Common myeloid progenitor, CD34-positive (primary cell): ENCODE measurements around the gene TENM3.

Experiments used
- CTCF ChIA-PET: fragments of 350-600 bp; sonication (Branson Sonifier 250); formaldehyde crosslinking; loops from one replicate; lab custom pipeline; 2021; ENCODE audit warnings: antibody characterized with exemption; lab: Charles Lee
- POLR2A ChIA-PET: fragments of 350-600 bp; sonication (Branson Sonifier 250); formaldehyde crosslinking; loops from one replicate; lab custom pipeline; 2021; ENCODE audit warnings: antibody characterized with exemption; lab: Charles Lee
- DNase-seq, 3 donors: peaks; one replicate each; pipeline versions ENCODE4 v3.0.0 to v3.0.0-alpha.2; 2013
- H3K27ac ChIP-seq, 2 experiments: 1 replicate in 1 of 2; 2 replicates in 1 of 2; pipeline ENCODE4 v1.7.0; 2013; ENCODE audit warnings: inconsistent platforms in 2 of 2, low read length in 2 of 2, mild to moderate bottlenecking in 2 of 2, low read depth in 1 of 2, moderate library complexity in 1 of 2; ENCODE audit not compliant: severe bottlenecking in 2 of 2, insufficient read depth in 1 of 2, poor library complexity in 1 of 2
- H3K27me3 ChIP-seq, 5 experiments: replicated peaks in 2 of 5; 1 replicate in 3 of 5; 2 replicates in 2 of 5; pipeline versions ENCODE4 v1.6.1 to v1.7.0; 2013; ENCODE audit warnings: low read length in 4 of 5, mild to moderate bottlenecking in 2 of 5, moderate library complexity in 2 of 5, inconsistent platforms in 1 of 5; ENCODE audit not compliant: insufficient read depth in 5 of 5, control insufficient read depth in 4 of 5
- H3K36me3 ChIP-seq, 4 experiments: 1 replicate in 2 of 4; 2 replicates in 2 of 4; pipeline versions ENCODE4 v1.6.1 to v1.7.0; 2013; ENCODE audit warnings: low read length in 3 of 4, control low read depth in 1 of 4, mild to moderate bottlenecking in 1 of 4; ENCODE audit not compliant: control insufficient read depth in 4 of 4, insufficient read depth in 4 of 4
- H3K4me1 ChIP-seq, 4 experiments: 1 replicate in 3 of 4; 2 replicates in 1 of 4; pipeline versions ENCODE4 v1.6.1 to v1.7.1; 2013; ENCODE audit warnings: low read length in 3 of 4, mild to moderate bottlenecking in 3 of 4, control low read depth in 1 of 4, inconsistent platforms in 1 of 4, moderate library complexity in 1 of 4; ENCODE audit not compliant: control insufficient read depth in 4 of 4, insufficient read depth in 4 of 4; ENCODE audit errors: control extremely low read depth in 1 of 4
- H3K4me3 ChIP-seq, 7 experiments: 1 replicate in 4 of 7; 2 replicates in 3 of 7; pipeline versions ENCODE4 v1.5.1 to v1.7.0; 2013; ENCODE audit warnings: mild to moderate bottlenecking in 7 of 7, low read length in 6 of 7, moderate library complexity in 6 of 7, inconsistent platforms in 2 of 7, low read depth in 2 of 7, control low read depth in 1 of 7; ENCODE audit not compliant: insufficient read depth in 4 of 7, control insufficient read depth in 1 of 7; ENCODE audit errors: extremely low read depth in 1 of 7
- H3K9me3 ChIP-seq, 5 experiments: 1 replicate in 4 of 5; 2 replicates in 1 of 5; pipeline versions ENCODE4 v1.6.1 to v1.7.1; 2013; ENCODE audit warnings: low read length in 4 of 5, mild to moderate bottlenecking in 2 of 5, inconsistent platforms in 1 of 5, low read depth in 1 of 5, moderate library complexity in 1 of 5; ENCODE audit not compliant: control insufficient read depth in 4 of 5, insufficient read depth in 2 of 5; ENCODE audit errors: control extremely low read depth in 1 of 5
- WGBS: methylation state at CpG from one replicate; pipeline ENCODE4 v1.1.5; 2013; ENCODE audit not compliant: insufficient coverage; 5-methylcytosine and 5-hydroxymethylcytosine counted together

TENM3 gene

DNA sequence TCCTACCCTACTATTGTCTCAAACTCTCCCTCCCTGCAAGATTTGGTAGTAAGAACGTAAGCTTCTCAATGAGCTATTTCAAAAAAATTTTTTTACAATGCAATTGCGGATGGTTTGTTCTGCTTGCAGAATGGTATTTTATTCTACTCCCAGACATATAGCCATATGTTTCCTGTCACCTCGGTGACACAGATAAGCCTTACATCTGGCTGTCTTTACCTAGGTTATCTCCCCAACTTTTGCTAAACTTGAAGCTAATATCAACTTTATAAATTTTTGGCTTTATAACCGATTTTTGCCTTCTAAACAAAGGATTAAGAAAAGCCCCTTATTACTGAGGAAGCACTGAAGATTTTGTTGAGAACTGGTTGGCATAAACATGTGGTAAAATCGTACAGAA, 331.5 kb downstream of the TENM3 start:
- Histone ChIP-seq H3K27ac (no peak overlapping the region), H3K27me3 (peaks cover 0 to 10% (median 0%) of the 10 kb centered on the region in 5 experiments), H3K4me1 (no peaks in the 10 kb centered on the region), H3K4me3 (no peak overlapping the region), H3K9me3 (no peaks in the 10 kb centered on the region), H3K36me3 (no peaks in the 10 kb centered on the region)
- CTCF ChIA-PET: no interaction called here
- DNase-seq: peak in 1 of 3 donors; percentile 1
- WGBS: 80% methylated on average over 2 of the region's 5 CpGs
- POLR2A ChIA-PET: no interaction called here

- ChIA-PET POLR2A (no interaction called here), CTCF (no interaction called here)
- Histone ChIP-seq H3K27me3 (peaks cover 0 to 10% (median 0%) of the 10 kb centered on the region in 5 experiments), H3K4me3 (no peak overlapping the region), H3K9me3 (no peaks in the 10 kb centered on the region), H3K27ac (no peak overlapping the region), H3K36me3 (no peaks in the 10 kb centered on the region), H3K4me1 (no peaks in the 10 kb centered on the region)
- DNase-seq: no peak
- WGBS: 69% methylated on average over 4 of the region's 6 CpGs
These were observed 332.0 kb downstream of the TENM3 start for GRCh38 chr4:182575225-182575624.

GRCh38 chr4:182576601-182577289, 333.5 kb downstream of the TENM3 start:
- Histone ChIP-seq H3K27me3 (peaks cover 0 to 10% (median 0%) of the 10 kb centered on the region in 5 experiments), H3K36me3 (no peaks in the 10 kb centered on the region), H3K4me1 (no peaks in the 10 kb centered on the region), H3K27ac (no peak overlapping the region), H3K4me3 (no peak overlapping the region), H3K9me3 (no peaks in the 10 kb centered on the region)
- WGBS: 91% methylated on average over 7 of the region's 12 CpGs
- no peak for DNase-seq
- CTCF ChIA-PET: no interaction called here
- POLR2A ChIA-PET: no interaction called here

DNA sequence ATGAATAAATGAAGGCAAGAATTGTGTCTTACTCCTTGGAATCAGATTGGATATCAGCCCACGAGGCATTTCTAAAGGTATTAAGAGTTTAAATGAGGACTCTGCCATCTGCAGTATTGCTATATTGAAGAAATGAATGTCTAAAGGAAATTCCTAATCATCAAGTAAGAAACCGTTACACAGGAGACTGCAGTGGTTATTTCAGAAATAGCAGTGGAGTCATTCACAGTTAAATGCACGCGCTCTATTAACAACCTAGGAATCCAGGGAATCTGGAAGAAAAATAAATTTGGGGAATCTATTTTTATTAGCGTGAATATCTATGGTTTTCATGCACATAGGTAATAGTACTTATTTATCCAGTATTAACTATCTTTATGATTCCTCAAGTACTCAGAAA, 334.2 kb downstream of the TENM3 start:
- Histone ChIP-seq H3K4me1 (no peaks in the 10 kb centered on the region), H3K27ac (no peak overlapping the region), H3K27me3 (peaks cover 0 to 10% (median 0%) of the 10 kb centered on the region in 5 experiments), H3K36me3 (no peaks in the 10 kb centered on the region), H3K9me3 (no peaks in the 10 kb centered on the region), H3K4me3 (no peak overlapping the region)
- no CpG with 5 or more reads among the region's 5 CpGs for WGBS
- DNase-seq: no peak
- CTCF ChIA-PET: no interaction called here
- POLR2A ChIA-PET: no interaction called here

DNA sequence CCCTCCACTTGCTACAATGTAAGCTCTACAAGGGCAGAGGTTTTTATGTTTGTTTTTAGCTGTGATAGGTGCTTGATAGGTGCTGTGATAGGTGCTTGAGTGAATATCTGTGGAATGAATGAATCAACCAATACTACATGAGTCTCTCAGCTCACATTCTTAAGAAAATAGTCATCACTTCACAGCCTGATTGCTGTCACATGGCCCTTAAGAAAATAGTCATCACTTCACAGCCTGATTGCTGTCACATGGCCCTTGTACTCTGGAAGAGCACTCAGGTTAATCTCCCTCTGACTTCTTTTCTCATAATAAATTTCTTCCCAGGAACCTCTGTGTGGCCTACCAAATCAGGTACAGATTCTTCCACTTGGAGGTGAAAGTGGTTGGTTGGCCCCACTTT, 335.2 kb downstream of the TENM3 start:
- CTCF ChIA-PET: no interaction called here
- peaks cover 0 to 10% (median 0%) of the 10 kb centered on the region in 5 experiments for H3K27me3 ChIP-seq
- H3K4me3 ChIP-seq: no peak overlapping the region
- POLR2A ChIA-PET: no interaction called here
- DNase-seq: no peak
- H3K4me1 ChIP-seq: no peaks in the 10 kb centered on the region
- H3K9me3 ChIP-seq: no peaks in the 10 kb centered on the region
- no peaks in the 10 kb centered on the region for H3K36me3 ChIP-seq
- H3K27ac ChIP-seq: no peak overlapping the region

- Histone ChIP-seq H3K4me1 (no peaks in the 10 kb centered on the region), H3K27me3 (peaks cover 0 to 2% (median 0%) of the 10 kb centered on the region in 5 experiments), H3K9me3 (no peaks in the 10 kb centered on the region), H3K27ac (no peak overlapping the region), H3K4me3 (no peak overlapping the region), H3K36me3 (no peaks in the 10 kb centered on the region)
- CTCF ChIA-PET: no interaction called here
- DNase-seq: no peak
- POLR2A ChIA-PET: no interaction called here
- 100% methylated on average over 2 of the region's 4 CpGs for WGBS
These were observed 339.0 kb downstream of the TENM3 start for GRCh38 chr4:182582245-182582644.

GRCh38 chr4:182583703-182584415, 340.7 kb downstream of the TENM3 start:
- Histone ChIP-seq H3K27me3 (peaks cover 0 to 1% (median 0%) of the 10 kb centered on the region in 5 experiments), H3K27ac (no peak overlapping the region), H3K4me1 (no peaks in the 10 kb centered on the region), H3K36me3 (no peaks in the 10 kb centered on the region), H3K9me3 (peaks cover 0 to 1% (median 0%) of the 10 kb centered on the region in 5 experiments), H3K4me3 (no peak overlapping the region)
- WGBS: 80% methylated on average over 2 of the region's 3 CpGs
- POLR2A ChIA-PET: no interaction called here
- CTCF ChIA-PET: no interaction called here
- no peak for DNase-seq
